ENCODE data around the gene USB1. TPM values are rescaled to one million over a fixed set of nuclear protein-coding genes. Genes with fewer than 3 reads are reported as not detected.

Gene USB1
- total and polyA plus RNA-seq, 5 donors, result 24.5 to 35.3 (median 29.1) TPM

DNA sequence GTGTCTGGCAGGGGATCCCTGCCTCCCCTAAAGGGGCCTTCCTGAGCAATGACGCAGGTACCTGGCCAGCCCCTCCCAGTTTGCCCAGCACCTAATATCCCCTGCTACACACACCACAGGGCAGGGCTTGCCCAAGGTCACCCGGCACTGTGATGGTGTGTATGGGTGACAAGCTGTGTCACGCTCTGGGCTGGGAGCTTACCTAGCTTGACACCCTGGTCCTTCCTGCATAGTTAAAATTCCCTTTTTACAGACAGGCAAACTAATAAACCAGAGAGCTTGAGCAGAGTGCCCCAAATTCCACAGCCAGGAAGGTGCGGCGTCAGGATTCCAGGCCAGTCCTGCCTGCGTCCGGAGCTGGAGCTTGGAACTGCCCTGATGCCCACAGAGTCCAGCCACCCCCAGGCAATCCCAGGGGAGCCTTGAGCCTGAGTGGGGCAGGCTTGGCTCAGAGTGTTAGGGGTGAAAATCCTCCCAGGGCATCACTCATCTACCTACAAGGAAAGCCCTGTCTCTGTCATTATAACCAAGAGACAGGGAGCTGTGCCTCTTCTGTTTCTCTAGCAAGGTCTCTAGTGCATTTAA lies 42.5 kb downstream of the USB1 start:
- intact Hi-C loops (cut with DNase I), result no loop called here
- H3K4me1 ChIP-seq (ENCODE audit: control insufficient read depth, insufficient read depth, low read length), result no peaks in the 10 kb centered on the region
- no peaks in the 10 kb centered on the region for H3K27me3 ChIP-seq (ENCODE audit: control insufficient read depth, insufficient read depth)
- WGBS, result 87% methylated on average over 7 of the region's 7 CpGs
- DNase-seq (no peak), ATAC-seq (no peak)
- H3K4me3 ChIP-seq (ENCODE audit: low read length), result no peak overlapping the region
- H3K27ac ChIP-seq (ENCODE audit: low read length), result no peak overlapping the region
- H3K9me3 ChIP-seq (ENCODE audit: control insufficient read depth, low read length), result no peaks in the 10 kb centered on the region

GRCh38 chr16:58044266-58045019 lies 43.2 kb downstream of the USB1 start:
- no peak overlapping the region for H3K4me3 ChIP-seq (ENCODE audit: low read length)
- WGBS, result 89% methylated on average over 9 of the region's 9 CpGs
- intact Hi-C loops (cut with DNase I), result no loop called here
- no peaks in the 10 kb centered on the region for H3K4me1 ChIP-seq (ENCODE audit: control insufficient read depth, insufficient read depth, low read length)
- DNase-seq (no peak), ATAC-seq (no peak)
- H3K27me3 ChIP-seq (ENCODE audit: control insufficient read depth, insufficient read depth), result no peaks in the 10 kb centered on the region
- H3K27ac ChIP-seq (ENCODE audit: low read length), result no peak overlapping the region
- no peaks in the 10 kb centered on the region for H3K9me3 ChIP-seq (ENCODE audit: control insufficient read depth, low read length)

DNA sequence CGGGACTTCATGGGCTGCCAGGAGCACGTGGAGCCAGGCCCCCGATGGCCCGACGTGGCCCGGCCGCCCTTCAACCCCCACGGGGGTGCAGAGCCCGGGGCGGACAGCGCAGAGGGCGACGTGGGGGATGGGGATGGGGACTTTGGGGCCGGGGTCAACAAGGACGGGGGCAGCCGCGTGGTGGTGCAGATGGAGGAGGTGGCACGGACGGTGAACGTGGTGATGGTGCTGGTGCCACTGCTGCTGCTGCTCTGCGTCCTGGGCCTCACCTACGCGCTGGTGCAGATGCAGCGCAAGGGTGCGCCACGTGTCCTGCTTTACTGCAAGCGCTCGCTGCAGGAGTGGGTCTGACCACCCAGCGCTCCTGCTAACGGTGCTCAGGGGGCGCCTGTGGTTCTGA lies 43.9 kb downstream of the USB1 start:
- Histone ChIP-seq H3K4me3 (ENCODE audit: low read length) (no peak overlapping the region), H3K27me3 (ENCODE audit: control insufficient read depth, insufficient read depth) (no peaks in the 10 kb centered on the region), H3K27ac (ENCODE audit: low read length) (no peak overlapping the region), H3K4me1 (ENCODE audit: control insufficient read depth, insufficient read depth, low read length) (no peaks in the 10 kb centered on the region), H3K9me3 (ENCODE audit: control insufficient read depth, low read length) (no peaks in the 10 kb centered on the region)
- ATAC-seq (no peak), DNase-seq (no peak)
- intact Hi-C loops (cut with DNase I), result no loop called here
- 89% methylated on average over 31 of the region's 31 CpGs for WGBS

DNA sequence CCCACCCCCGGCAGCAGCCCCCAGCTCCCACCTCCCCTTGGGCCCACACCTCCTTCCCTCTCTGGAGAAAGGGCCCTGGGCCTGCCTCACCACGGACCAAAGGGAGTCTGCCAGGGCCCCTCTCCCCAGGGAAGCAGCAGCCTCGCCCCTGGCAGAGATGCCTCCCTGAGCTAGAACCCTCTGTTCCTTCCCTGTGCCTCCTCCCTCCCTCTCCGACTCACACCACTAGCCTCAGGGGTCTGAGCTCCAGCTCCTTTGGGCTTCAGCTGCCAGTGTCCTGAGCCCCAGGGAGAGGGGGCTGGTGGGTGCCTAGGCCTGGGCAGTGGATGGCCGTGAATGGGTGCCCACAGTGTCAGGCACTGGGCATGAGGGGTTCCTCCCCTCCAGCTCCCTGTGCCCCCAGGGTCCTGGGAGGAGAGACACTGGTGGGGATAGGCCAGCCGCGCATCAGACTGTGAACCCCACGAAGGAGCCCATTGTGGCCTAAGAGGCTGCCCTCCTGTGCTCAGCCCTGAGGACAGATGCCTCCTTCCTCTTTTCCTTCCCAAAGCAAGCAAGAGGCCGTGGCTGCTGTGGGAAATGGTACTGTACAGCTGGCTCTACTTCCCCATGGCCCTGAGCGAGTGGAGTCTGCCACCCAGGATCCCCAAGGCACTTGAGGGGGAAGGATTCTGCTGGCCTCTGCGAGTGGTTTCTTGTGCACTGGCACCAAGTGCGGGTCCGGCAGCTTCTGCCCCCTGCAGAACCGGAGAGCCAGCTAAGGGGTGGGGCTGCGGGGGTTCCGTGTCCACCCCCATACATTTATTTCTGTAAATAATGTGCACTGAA lies 45.1 kb downstream of the USB1 start:
- DNase-seq (no peak), ATAC-seq (no peak)
- Histone ChIP-seq H3K4me3 (ENCODE audit: low read length) (no peak overlapping the region), H3K27ac (ENCODE audit: low read length) (no peak overlapping the region), H3K27me3 (ENCODE audit: control insufficient read depth, insufficient read depth) (no peaks in the 10 kb centered on the region), H3K4me1 (ENCODE audit: control insufficient read depth, insufficient read depth, low read length) (no peaks in the 10 kb centered on the region), H3K9me3 (ENCODE audit: control insufficient read depth, low read length) (no peaks in the 10 kb centered on the region)
- 67% methylated on average over 16 of the region's 16 CpGs for WGBS
- intact Hi-C loops (cut with DNase I), result no loop called here

GRCh38 chr16:58046936-58047335 lies 45.7 kb downstream of the USB1 start:
- Histone ChIP-seq H3K27ac (ENCODE audit: low read length) (no peak overlapping the region), H3K4me3 (ENCODE audit: low read length) (no peak overlapping the region), H3K27me3 (ENCODE audit: control insufficient read depth, insufficient read depth) (no peaks in the 10 kb centered on the region), H3K4me1 (ENCODE audit: control insufficient read depth, insufficient read depth, low read length) (no peaks in the 10 kb centered on the region), H3K9me3 (ENCODE audit: control insufficient read depth, low read length) (no peaks in the 10 kb centered on the region)
- intact Hi-C loops (cut with DNase I), result no loop called here
- ATAC-seq, result peak in 1 of 2 donors; percentile 10
- no peak for DNase-seq
- 55% methylated on average over 6 of the region's 6 CpGs for WGBS

GRCh38 chr16:58047557-58048348 lies 46.5 kb downstream of the USB1 start:
- WGBS, result 45% methylated on average over 19 of the region's 19 CpGs
- no peak overlapping the region for H3K4me3 ChIP-seq (ENCODE audit: low read length)
- no peak for DNase-seq
- intact Hi-C loops (cut with DNase I), result no loop called here
- H3K27ac ChIP-seq (ENCODE audit: low read length), result peak overlapping the region; percentile 52
- H3K9me3 ChIP-seq (ENCODE audit: control insufficient read depth, low read length), result no peaks in the 10 kb centered on the region
- H3K27me3 ChIP-seq (ENCODE audit: control insufficient read depth, insufficient read depth), result no peaks in the 10 kb centered on the region
- H3K4me1 ChIP-seq (ENCODE audit: control insufficient read depth, insufficient read depth, low read length), result no peaks in the 10 kb centered on the region
- peak; percentile 7 to 32 for ATAC-seq

DNA sequence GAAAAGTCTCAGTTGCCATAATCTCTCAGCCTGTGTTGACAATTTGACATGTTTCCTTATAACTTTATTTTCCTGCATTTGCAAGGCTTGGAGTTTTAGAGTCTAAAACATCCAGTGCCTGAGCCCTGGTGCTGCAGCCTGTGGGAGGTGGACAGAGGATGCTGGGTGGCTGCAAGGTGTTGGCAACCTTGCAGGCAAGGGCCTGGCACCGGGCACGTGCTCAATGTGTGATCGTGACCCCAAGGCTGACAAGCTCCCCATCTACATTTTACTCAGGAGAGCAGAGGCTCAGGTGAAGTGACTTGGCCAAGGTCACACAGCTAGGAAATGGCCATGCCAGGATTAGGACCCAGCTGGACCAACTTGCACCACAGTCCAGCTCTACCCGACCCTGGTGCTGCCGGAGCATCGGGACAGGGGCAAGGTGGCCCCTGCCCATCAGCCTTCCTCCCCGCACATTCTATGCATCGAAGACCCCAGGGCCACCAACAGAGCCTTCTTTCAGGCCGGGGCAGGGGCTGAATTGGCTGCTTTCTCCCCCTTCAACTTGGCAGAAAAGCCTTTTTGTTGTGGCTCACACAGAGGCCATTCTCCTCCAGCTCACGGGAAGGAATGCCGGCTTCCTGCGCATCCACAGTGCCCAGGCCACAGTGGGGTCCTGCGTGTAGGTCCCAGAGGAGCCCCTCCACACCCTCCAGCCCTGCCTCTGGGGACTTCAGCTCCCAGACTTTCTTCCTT lies 47.5 kb downstream of the USB1 start:
- Histone ChIP-seq H3K27me3 (ENCODE audit: control insufficient read depth, insufficient read depth) (no peaks in the 10 kb centered on the region), H3K4me1 (ENCODE audit: control insufficient read depth, insufficient read depth, low read length) (no peaks in the 10 kb centered on the region), H3K27ac (ENCODE audit: low read length) (no peak overlapping the region), H3K4me3 (ENCODE audit: low read length) (no peak overlapping the region), H3K9me3 (ENCODE audit: control insufficient read depth, low read length) (no peaks in the 10 kb centered on the region)
- WGBS, result 71% methylated on average over 13 of the region's 13 CpGs
- DNase-seq, result no peak
- no peak for ATAC-seq
- intact Hi-C loops (cut with DNase I), result no loop called here

GRCh38 chr16:58049232-58050185 lies 48.3 kb downstream of the USB1 start:
- Histone ChIP-seq H3K27ac (ENCODE audit: low read length) (no peak overlapping the region), H3K4me3 (ENCODE audit: low read length) (no peak overlapping the region), H3K4me1 (ENCODE audit: control insufficient read depth, insufficient read depth, low read length) (no peaks in the 10 kb centered on the region), H3K27me3 (ENCODE audit: control insufficient read depth, insufficient read depth) (no peaks in the 10 kb centered on the region), H3K9me3 (ENCODE audit: control insufficient read depth, low read length) (no peaks in the 10 kb centered on the region)
- no peak for ATAC-seq
- intact Hi-C loops (cut with DNase I), result no loop called here
- no peak for DNase-seq
- 68% methylated on average over 17 of the region's 17 CpGs for WGBS

DNA sequence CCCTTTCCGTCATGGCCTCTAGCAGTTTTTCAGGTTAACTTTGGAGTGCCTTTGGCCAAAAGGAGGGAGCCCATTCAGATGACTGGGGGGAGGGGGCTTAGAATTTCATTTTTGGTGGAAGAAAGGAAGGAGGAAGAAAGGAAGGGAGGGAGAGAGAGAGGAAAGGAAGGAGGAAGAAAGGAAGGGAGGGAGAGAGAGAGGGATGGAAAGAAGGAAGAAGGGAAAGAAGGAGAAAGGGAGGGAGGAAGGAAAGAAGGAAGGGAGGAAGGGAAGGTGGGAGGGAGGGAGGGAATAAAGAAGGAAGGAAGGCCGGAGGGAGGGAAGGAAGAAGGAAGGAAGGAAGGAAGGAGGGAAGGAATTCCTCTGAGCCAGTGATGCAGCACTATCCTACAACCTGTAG lies 50.1 kb downstream of the USB1 start:
- ATAC-seq (no peak), DNase-seq (no peak)
- H3K4me1 ChIP-seq (ENCODE audit: control insufficient read depth, insufficient read depth, low read length), result no peaks in the 10 kb centered on the region
- H3K4me3 ChIP-seq (ENCODE audit: low read length), result no peak overlapping the region
- no peaks in the 10 kb centered on the region for H3K9me3 ChIP-seq (ENCODE audit: control insufficient read depth, low read length)
- no peaks in the 10 kb centered on the region for H3K27me3 ChIP-seq (ENCODE audit: control insufficient read depth, insufficient read depth)
- H3K27ac ChIP-seq (ENCODE audit: low read length), result no peak overlapping the region
- intact Hi-C loops (cut with DNase I), result no loop called here
- 74% methylated on average over 2 of the region's 2 CpGs for WGBS
